PFSK-1 (cell line): Measurements from ENCODE around the gene EIF3L.

Experiments
- FOXP2 ChIP-seq: optimal IDR thresholded peaks from 2 replicates; pipeline ENCODE3; 2011; ENCODE audit warnings: borderline replicate concordance, control low read depth, inconsistent platforms; ENCODE audit not compliant: insufficient read depth; ENCODE audit errors: extremely low read length, extremely low read depth
- SIN3A ChIP-seq: IDR thresholded peaks from 2 replicates; pipeline ENCODE4 v1.6.1; 2012; ENCODE audit warnings: mild to moderate bottlenecking, low read length, moderate library complexity, borderline replicate concordance; ENCODE audit not compliant: insufficient read depth
- TAF1 ChIP-seq: IDR thresholded peaks from 2 replicates; pipeline ENCODE4 v1.6.1; 2012; ENCODE audit warnings: low read length, control low read depth, borderline replicate concordance; ENCODE audit not compliant: insufficient read depth

- no peak for TF ChIP-seq FOXP2
- TF ChIP-seq TAF1 = no peak
- no peak for TF ChIP-seq SIN3A
Measured at GRCh38 chr22:37827056-37827455, 22.2 kb upstream of the EIF3L start.
